MCF 10A (cell line): Measurements from ENCODE around the gene EXOC6. TPM values are rescaled to one million over a fixed set of nuclear protein-coding genes. Genes with fewer than 3 reads are reported as not detected.
"Not testable (repeated sequence)": the region's sequence is repeated elsewhere in the genome, so short reads cannot be mapped to it uniquely, and the experiment has no call there.

Source experiments
- BruUV-seq: library from RNA; stranded (reverse); fragments of 400-500 nt; replicated peaks from 2 replicates; lab custom pipeline; 2021; lab: Mats Ljungman, UMichigan
- CTCF ChIA-PET: fragments of 300-600 bp; sonication (Branson Sonifier 250); formaldehyde crosslinking; extraction: SDS; loops from one replicate; lab custom pipeline; 2021; ENCODE audit warnings: antibody characterized with exemption, inconsistent platforms; lab: Yijun Ruan, JAX
- POLR2A ChIA-PET: fragments of 300-600, 350-650 bp; sonication (Branson Sonifier 250); formaldehyde crosslinking; extraction: SDS; loops from one replicate; lab custom pipeline; 2020; ENCODE audit warnings: antibody characterized with exemption, inconsistent platforms; lab: Yijun Ruan, JAX
- DNase-seq: peaks from one replicate; pipeline ENCODE4 v3.0.0-alpha.2; 2018; ENCODE audit not compliant: unreplicated experiment
- H3K27ac Mint-ChIP-seq: one replicate; pipeline ENCODE4 v1.8.0; 2022; ENCODE audit warnings: mild to moderate bottlenecking, low read depth, mixed read lengths; ENCODE audit not compliant: unreplicated experiment
- H3K27me3 Mint-ChIP-seq: one replicate; pipeline ENCODE4 v1.8.0; 2022; ENCODE audit warnings: mixed read lengths; ENCODE audit not compliant: insufficient read depth, unreplicated experiment
- H3K36me3 Mint-ChIP-seq: one replicate; pipeline ENCODE4 v1.8.0; 2022; ENCODE audit warnings: mild to moderate bottlenecking, moderate library complexity, mixed read lengths; ENCODE audit not compliant: insufficient read depth, unreplicated experiment
- H3K4me1 Mint-ChIP-seq: one replicate; pipeline ENCODE4 v1.8.0; 2022; ENCODE audit warnings: mixed read lengths; ENCODE audit not compliant: insufficient read depth, unreplicated experiment
- H3K4me3 Mint-ChIP-seq: one replicate; pipeline ENCODE4 v1.8.0; 2022; ENCODE audit warnings: mild to moderate bottlenecking, moderate library complexity, mixed read lengths; ENCODE audit not compliant: unreplicated experiment
- H3K9me3 Mint-ChIP-seq: one replicate; pipeline ENCODE4 v1.8.0; 2022; ENCODE audit warnings: mixed read lengths; ENCODE audit not compliant: unreplicated experiment
- CTCF ChIP-seq: fragments of 200-600 bp; IDR thresholded peaks from one replicate; pipeline ENCODE4 v1.8.0; 2022; ENCODE audit warnings: antibody characterized with exemption, mild to moderate bottlenecking; ENCODE audit not compliant: unreplicated experiment
- intact Hi-C: fragments of 100-400 bp; cut with micrococcal nuclease; formaldehyde crosslinking; loops from 2 replicates; pipeline ENCODE4 v1.14.1; 2022
- total RNA-seq: library from RNA; stranded (reverse); gene quantifications from 2 replicates; pipeline ENCODE4 v1.2.3, GENCODE V29; 2022

The EXOC6 gene
- total RNA-seq, 1 experiment from 2014 or later = 6.6 TPM

DNA sequence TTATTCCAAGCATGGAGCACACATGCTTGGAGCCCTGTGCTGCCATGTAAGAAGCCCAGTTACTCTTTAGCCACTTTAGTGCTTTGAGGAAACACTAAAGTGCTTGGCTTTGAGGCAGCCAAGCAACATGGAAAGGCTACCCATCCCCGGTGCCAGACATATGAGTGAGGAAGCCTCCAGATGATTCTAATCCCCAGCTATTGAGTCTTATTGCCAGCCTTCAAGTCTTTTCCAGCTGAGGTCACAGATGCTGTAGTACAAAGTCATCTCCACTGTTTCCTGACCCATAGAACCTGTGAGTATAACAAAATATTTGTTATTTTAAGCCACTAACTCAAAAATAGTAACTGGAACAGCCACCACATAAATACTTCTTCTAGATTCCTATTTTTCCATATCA, 120.8 kb downstream of the EXOC6 start:
- ChIA-PET POLR2A (interaction anchor here (0.6 to 0.9 kb wide), 2 partner anchors 14 to 241 kb away, joined by 3 read pairs; no protein-coding TSS in a partner anchor), CTCF (interaction anchor here (0.6 to 1.6 kb wide), 3 partner anchors 88 to 321 kb away, joined by 3 to 6 read pairs (median 3); no protein-coding TSS in a partner anchor)
- H3K9me3 Mint-ChIP-seq = no peaks in the 10 kb centered on the region
- H3K4me3 Mint-ChIP-seq = no peak overlapping the region
- BruUV-seq = no TSS peak
- H3K36me3 Mint-ChIP-seq = no peaks in the 10 kb centered on the region
- H3K27ac Mint-ChIP-seq = no peak overlapping the region
- H3K27me3 Mint-ChIP-seq = no peaks in the 10 kb centered on the region
- H3K4me1 Mint-ChIP-seq = peaks cover 16% of the 10 kb centered on the region
- intact Hi-C loops = loop anchor here (10.0 kb wide), 1 partner anchor 84 kb away; no protein-coding TSS in a partner anchor
- DNase-seq = no peak
- no peak for TF ChIP-seq CTCF

- no peaks in the 10 kb centered on the region for H3K36me3 Mint-ChIP-seq
- intact Hi-C loops = no loop called here
- no peak overlapping the region for H3K27ac Mint-ChIP-seq
- BruUV-seq = no TSS peak
- CTCF ChIA-PET = no interaction called here
- H3K4me1 Mint-ChIP-seq = peaks cover 16% of the 10 kb centered on the region
- no peak overlapping the region for H3K4me3 Mint-ChIP-seq
- no peak for DNase-seq
- H3K9me3 Mint-ChIP-seq = no peaks in the 10 kb centered on the region
- TF ChIP-seq CTCF = no peak
- POLR2A ChIA-PET = no interaction called here
- no peaks in the 10 kb centered on the region for H3K27me3 Mint-ChIP-seq
Observed at GRCh38 chr10:92970301-92971070, 122.2 kb downstream of the EXOC6 start.

DNA sequence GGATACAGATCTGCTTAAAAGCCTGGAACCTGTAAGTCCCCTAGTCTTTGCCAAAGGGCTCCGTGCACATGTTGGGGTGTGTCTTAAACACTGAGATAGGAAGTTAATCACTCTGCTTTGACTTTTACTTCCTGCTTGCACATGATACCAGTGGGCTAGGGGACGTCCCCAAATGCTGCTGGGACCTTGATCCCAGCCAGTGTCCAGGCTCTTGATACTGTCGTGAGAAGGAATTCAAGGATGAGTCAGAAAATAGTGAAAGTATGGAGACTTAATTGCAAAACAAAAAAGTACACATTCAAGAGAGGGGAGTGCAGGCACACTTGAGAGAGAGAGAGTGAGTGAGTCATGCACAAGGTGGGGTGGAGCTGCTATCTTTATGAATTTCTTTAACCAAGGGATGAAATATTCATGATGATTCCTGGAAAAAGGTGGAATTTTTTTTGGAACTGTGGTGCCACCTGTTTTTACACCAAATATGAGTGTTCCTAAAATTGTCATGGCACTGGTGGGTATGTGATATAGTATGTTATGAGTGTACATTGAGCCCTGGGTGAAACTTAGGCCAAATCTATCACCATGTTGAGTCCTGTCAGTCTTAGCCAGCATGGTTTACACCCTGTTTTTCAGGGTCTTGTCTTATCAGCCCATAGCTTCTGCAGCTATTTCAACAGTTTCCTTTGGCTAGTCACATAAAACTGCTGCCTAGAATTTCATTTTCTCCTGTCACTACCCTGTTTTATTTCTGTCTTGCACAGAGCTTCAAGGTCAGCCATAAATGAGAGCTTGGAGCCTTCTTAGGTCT, 123.9 kb downstream of the EXOC6 start:
- H3K27me3 Mint-ChIP-seq = no peaks in the 10 kb centered on the region
- intact Hi-C loops = no loop called here
- H3K4me3 Mint-ChIP-seq = peak overlapping the region; percentile 61
- BruUV-seq = no TSS peak
- peak; percentile 87 for DNase-seq
- TF ChIP-seq CTCF = no peak
- H3K36me3 Mint-ChIP-seq = no peaks in the 10 kb centered on the region
- ChIA-PET POLR2A (interaction anchor here (1.2 kb wide), 1 partner anchor 60 kb away, joined by 6 read pairs; no protein-coding TSS in a partner anchor), CTCF (interaction anchor here (0.5 to 1.3 kb wide), 10 partner anchors 7 to 923 kb away, joined by 3 to 7 read pairs (median 3); no protein-coding TSS in a partner anchor)
- H3K4me1 Mint-ChIP-seq = peaks cover 16% of the 10 kb centered on the region
- H3K27ac Mint-ChIP-seq = peak overlapping the region; percentile 70
- no peaks in the 10 kb centered on the region for H3K9me3 Mint-ChIP-seq

DNA sequence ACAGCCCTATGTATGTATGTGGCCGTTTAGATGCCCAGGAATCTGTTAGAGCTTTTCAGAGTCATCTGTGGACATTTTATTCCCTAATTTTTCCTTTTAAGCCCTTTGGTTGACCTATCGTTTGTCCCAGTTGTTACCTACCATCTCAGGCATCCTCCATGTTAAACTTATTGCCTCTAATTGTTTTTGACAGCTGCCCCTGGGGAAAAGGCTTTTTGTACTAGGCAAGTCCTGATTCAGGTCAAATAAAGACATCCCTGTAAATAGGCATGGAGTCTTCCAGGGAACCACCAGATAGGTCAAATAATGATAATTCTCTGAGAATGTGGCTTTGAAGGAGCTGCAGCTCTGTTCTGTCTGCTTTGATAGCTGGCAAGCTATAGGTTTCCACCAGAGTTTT, 124.6 kb downstream of the EXOC6 start:
- no peaks in the 10 kb centered on the region for H3K9me3 Mint-ChIP-seq
- TF ChIP-seq CTCF = no peak
- H3K27ac Mint-ChIP-seq = no peak overlapping the region
- no peak for DNase-seq
- POLR2A ChIA-PET = interaction anchor here (0.7 to 1.2 kb wide), 2 partner anchors 14 to 60 kb away, joined by 3 to 6 read pairs; no protein-coding TSS in a partner anchor
- H3K27me3 Mint-ChIP-seq = no peaks in the 10 kb centered on the region
- intact Hi-C loops = no loop called here
- H3K4me3 Mint-ChIP-seq = no peak overlapping the region
- CTCF ChIA-PET = interaction anchor here (0.5 to 1.3 kb wide), 7 partner anchors 8 to 923 kb away, joined by 3 to 7 read pairs (median 3); no protein-coding TSS in a partner anchor
- BruUV-seq = no TSS peak
- H3K36me3 Mint-ChIP-seq = no peaks in the 10 kb centered on the region
- H3K4me1 Mint-ChIP-seq = peaks cover 16% of the 10 kb centered on the region

GRCh38 chr10:92976278-92976677, 128.0 kb downstream of the EXOC6 start:
- CTCF ChIA-PET = interaction anchor here (1.0 to 1.2 kb wide), 2 partner anchors 91 to 104 kb away, joined by 3 to 4 read pairs; no protein-coding TSS in a partner anchor
- H3K4me3 Mint-ChIP-seq, intact Hi-C loops: not testable (repeated sequence)

More at GRCh38 chr10:92976278-92976677, 128.0 kb downstream of the EXOC6 start:
- H3K27me3 Mint-ChIP-seq, POLR2A ChIA-PET, BruUV-seq, H3K36me3 Mint-ChIP-seq, DNase-seq, H3K9me3 Mint-ChIP-seq, H3K27ac Mint-ChIP-seq: not testable (repeated sequence)
- H3K4me1 Mint-ChIP-seq = peaks cover 16% of the 10 kb centered on the region
